Occipital lobe (tissue), 2 donors: ENCODE results near the gene RGSL1. TPM values are rescaled to one million over a fixed set of nuclear protein-coding genes. Genes with fewer than 3 reads are reported as not detected.

Source experiments
- small RNA-seq: library from RNA; depleted of rRNA; stranded (forward); fragments of <200 nt; gene quantifications from one replicate; pipeline ENCODE3, GENCODE V24; 2014
- total RNA-seq: library from RNA; depleted of rRNA; stranded (reverse); fragments of >200 nt; gene quantifications from one replicate; pipeline ENCODE4 v1.2.3, GENCODE V29; 2014

RGSL1 gene
- total RNA-seq, 1 donor from 2014 or later = not detected

Small RNA genes lying within 50 kb of the gene (small RNA-seq; reads per million reads assigned to genes)
- gene RF00017 = not detected

Other genes with a start within 250 kb of the RGSL1 start
- gene GLUL, start 58.4 kb upstream of the RGSL1 start, total RNA-seq = 264 TPM
- gene TEDDM1, start 49.5 kb upstream of the RGSL1 start, total RNA-seq = not detected
- gene RNASEL, start 139.1 kb downstream of the RGSL1 start, total RNA-seq = 4.1 TPM
- gene RGS16, start 154.2 kb downstream of the RGSL1 start, total RNA-seq = 1.6 TPM
- gene RGS8, start 234.4 kb downstream of the RGSL1 start, total RNA-seq = 7.8 TPM